Duodenal mucosa (tissue), 2 donors: Measurements from ENCODE around the gene INPP1.
A peak's percentile ranks its signal among the peaks of the same experiment; 100 is the strongest.
"Not testable (repeated sequence)": the region's sequence is repeated elsewhere in the genome, so short reads cannot be mapped to it uniquely, and the experiment has no call there.

Source experiments
- H3K27ac ChIP-seq: one replicate; pipeline ENCODE4 v1.7.0; 2013; ENCODE audit warnings: low read depth, low read length
- H3K27me3 ChIP-seq, 2 donors: one replicate each; pipeline ENCODE4 v1.7.0; 2013; ENCODE audit warnings: low read length in 2 of 2, control low read depth in 1 of 2; ENCODE audit not compliant: insufficient read depth in 2 of 2, control insufficient read depth in 1 of 2
- H3K36me3 ChIP-seq, 2 donors: one replicate each; pipeline ENCODE4 v1.7.0; 2013; ENCODE audit warnings: low read length in 2 of 2, control low read depth in 1 of 2; ENCODE audit not compliant: insufficient read depth in 2 of 2, control insufficient read depth in 1 of 2
- H3K4me1 ChIP-seq, 2 donors: one replicate each; pipeline ENCODE4 v1.7.0; 2013; ENCODE audit warnings: low read length in 2 of 2, control low read depth in 1 of 2; ENCODE audit not compliant: insufficient read depth in 2 of 2, control insufficient read depth in 1 of 2
- H3K4me3 ChIP-seq, 2 donors: one replicate each; pipeline ENCODE4 v1.7.0; 2013; ENCODE audit warnings: low read length in 2 of 2, low read depth in 1 of 2
- H3K9ac ChIP-seq, 2 donors: one replicate each; pipeline ENCODE4 v1.7.0; 2013; ENCODE audit warnings: low read length in 2 of 2, low read depth in 1 of 2
- H3K9me3 ChIP-seq, 2 donors: one replicate each; pipeline ENCODE4 v1.7.0; 2013; ENCODE audit warnings: low read length in 2 of 2, control low read depth in 1 of 2; ENCODE audit not compliant: control insufficient read depth in 1 of 2

The INPP1 gene

DNA sequence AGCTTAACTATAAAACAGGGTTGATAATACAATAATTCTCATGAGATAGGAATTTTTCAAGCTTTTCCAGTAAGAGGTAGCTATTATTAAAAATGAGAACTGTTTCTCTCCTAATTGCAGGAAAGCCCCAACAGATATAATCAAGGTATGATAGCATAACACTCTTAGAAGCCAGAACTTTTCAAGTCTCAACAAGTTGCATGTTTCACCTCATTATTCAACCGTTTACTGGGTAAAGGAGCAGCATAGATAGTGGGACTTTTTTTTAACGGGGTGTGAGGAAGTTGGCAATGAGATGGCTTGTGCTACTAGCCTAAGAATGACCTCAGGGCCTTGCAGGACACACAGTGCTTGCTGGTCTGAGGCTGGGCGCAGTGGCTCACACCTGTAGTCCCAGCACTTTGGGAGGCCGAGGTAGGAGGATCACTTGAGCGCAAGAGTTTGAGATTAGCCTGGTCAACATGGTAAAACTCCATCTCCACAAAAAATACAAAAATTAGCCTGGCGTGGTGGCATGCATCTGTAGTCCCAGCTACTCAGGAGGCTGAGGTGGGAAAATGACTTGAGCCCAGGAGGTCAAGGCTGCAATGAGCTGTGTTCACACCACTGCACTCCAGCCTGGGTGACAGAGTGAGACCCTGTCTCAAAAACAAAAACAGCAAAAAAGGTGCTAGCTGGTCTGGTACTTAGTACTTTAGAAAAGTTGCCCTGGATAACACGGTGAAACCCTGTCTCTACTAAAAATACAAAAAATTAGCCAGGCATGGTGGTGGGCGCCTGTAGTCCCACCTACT lies 15.5 kb downstream of the INPP1 start:
- H3K4me3 ChIP-seq, H3K36me3 ChIP-seq: not testable (repeated sequence)
- peaks cover 27 to 46% of the 10 kb centered on the region in 2 donors for H3K4me1 ChIP-seq

DNA sequence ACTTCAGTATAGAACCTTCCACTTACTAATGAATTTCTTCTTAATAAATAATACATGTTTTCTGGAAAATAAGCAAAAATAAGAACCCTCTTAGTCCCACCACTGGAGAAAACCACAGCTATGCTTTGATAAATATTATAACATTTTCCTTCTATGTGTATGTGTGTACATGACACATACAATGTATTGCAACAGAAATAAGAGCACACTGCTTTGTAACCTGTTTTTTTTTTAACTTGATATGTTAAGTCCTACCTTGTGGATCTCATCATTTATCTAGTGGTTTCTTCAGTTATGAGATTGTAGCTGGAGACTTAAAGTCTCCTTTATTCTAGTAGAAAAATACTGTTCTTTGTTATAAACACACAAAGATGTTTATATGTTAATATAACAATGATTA lies 17.2 kb downstream of the INPP1 start:
- Histone ChIP-seq H3K9ac (peak overlapping the region in 1 of 2 donors; percentile 49), H3K4me3 (peak overlapping the region in 1 of 2 donors; percentile 60), H3K27ac (no peak overlapping the region), H3K4me1 (peaks cover 23 to 33% of the 10 kb centered on the region in 2 donors), H3K9me3 (no peaks in the 10 kb centered on the region), H3K36me3 (peaks cover 2 to 19% of the 10 kb centered on the region in 2 donors), H3K27me3 (no peaks in the 10 kb centered on the region)

More for the DNA sequence above, 15.5 kb downstream of the INPP1 start:
- H3K27ac ChIP-seq, H3K9me3 ChIP-seq, H3K9ac ChIP-seq, H3K27me3 ChIP-seq: not testable (repeated sequence)

DNA sequence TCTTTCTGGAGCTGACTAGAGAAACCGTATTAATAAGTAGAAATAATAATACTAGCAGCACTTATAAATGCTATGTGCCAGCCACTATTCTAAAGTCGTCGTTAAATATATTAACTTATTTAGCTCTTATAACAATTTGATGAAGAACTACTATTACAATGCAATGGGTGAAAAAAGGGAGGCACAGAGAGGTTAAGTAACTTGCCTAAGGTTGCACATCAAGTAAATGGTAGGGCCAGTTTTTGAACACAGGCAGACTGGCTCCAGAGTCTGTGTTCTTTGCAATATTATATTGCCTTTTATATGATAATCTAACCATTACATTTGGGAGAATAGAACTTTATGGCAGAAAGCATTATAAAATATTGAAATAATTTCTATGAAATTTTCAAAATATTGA lies 17.6 kb downstream of the INPP1 start:
- H3K4me1 ChIP-seq = peaks cover 23 to 32% of the 10 kb centered on the region in 2 donors

DNA sequence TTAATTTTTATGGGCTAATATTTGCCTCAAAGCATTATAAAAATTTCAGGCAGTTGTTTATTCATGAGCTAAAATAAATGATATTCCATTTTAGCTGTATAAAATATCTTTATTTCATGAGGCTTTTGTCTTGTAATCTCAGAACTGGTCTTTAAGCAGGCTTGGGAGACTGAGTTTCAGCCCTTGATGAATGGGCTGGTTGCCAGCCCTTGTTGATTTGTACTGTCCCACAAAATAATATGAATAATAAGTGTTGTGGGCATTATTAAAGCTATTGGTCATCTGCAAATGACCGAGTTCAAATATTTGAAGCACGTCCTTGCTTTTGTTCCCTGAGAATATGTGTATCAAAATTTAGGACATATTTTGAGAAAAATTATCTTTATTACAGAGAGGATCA lies 18.2 kb downstream of the INPP1 start:
- H3K4me1 ChIP-seq = peaks cover 23 to 26% of the 10 kb centered on the region in 2 donors
- H3K27me3 ChIP-seq = no peaks in the 10 kb centered on the region
- H3K9me3 ChIP-seq = no peaks in the 10 kb centered on the region
- H3K9ac ChIP-seq = no peak overlapping the region
- peaks cover 4 to 29% of the 10 kb centered on the region in 2 donors for H3K36me3 ChIP-seq
- H3K4me3 ChIP-seq = no peak overlapping the region
- no peak overlapping the region for H3K27ac ChIP-seq

More for the DNA sequence above, 17.6 kb downstream of the INPP1 start:
- Histone ChIP-seq H3K27me3 (no peaks in the 10 kb centered on the region), H3K9ac (no peak overlapping the region), H3K9me3 (no peaks in the 10 kb centered on the region), H3K4me3 (no peak overlapping the region), H3K27ac (no peak overlapping the region), H3K36me3 (peaks cover 4 to 23% of the 10 kb centered on the region in 2 donors)

DNA sequence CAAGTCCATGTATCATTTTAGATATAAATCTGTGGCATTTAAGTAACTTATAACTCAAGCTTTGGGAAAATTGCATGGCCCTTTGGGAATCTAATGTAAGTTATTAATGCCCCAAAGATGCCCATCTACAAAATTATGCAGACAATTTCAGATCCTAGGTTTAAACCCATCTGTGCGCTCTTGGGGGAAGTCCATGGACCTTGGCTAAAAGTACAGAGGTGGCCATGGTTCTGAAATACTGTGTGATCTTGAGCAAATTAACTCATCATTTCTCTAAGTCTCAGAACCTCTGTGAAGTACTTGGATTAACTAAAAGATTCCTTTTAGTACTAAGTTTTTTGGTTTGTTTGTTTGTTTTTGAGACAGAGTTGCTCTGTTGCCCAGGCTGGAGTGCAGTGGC lies 19.5 kb downstream of the INPP1 start:
- Histone ChIP-seq H3K4me3 (no peak overlapping the region), H3K27ac (no peak overlapping the region), H3K9me3 (no peaks in the 10 kb centered on the region), H3K27me3 (no peaks in the 10 kb centered on the region), H3K9ac (no peak overlapping the region), H3K36me3 (peaks cover 4 to 41% of the 10 kb centered on the region in 2 donors), H3K4me1 (peaks cover 11 to 21% of the 10 kb centered on the region in 2 donors)

DNA sequence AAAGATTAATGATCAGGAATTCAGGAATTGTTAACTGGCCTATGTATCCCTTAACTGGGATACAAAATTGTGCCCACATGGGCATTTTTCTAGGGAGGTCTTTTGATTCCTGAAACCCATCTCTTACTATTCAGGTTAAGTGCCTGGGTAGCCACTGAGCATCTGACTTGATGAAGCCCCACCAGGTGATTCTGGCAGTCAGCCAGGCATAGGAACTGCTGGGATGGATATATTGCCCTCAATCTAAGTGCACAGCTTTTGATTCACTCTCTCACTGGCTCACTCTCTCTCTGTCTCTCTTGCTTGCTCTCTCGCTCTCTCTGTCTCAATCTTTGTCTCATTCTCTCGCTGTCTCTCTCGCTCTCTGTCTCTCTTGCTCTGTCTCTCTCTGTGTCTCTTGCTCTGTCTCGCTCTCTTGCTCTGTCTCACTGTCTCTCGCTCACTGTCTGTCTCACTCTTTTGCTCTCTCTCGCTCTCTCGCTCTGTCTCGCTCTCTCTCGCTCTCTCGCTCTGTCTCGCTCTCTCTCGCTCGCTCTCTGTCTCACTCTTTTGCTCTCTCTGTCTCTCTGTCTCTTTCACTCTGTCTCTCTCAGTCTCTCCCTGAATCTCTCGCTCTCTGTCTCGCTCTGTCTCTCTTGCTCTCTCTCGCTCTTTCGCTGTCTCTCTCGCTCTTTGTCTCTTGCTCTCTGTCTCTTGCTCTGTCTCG lies 22.3 kb downstream of the INPP1 start:
- Histone ChIP-seq H3K9ac (no peak overlapping the region), H3K4me3 (no peak overlapping the region), H3K4me1 (peaks cover 0 to 2% of the 10 kb centered on the region in 2 donors), H3K9me3 (no peaks in the 10 kb centered on the region), H3K27me3 (no peaks in the 10 kb centered on the region), H3K27ac (no peak overlapping the region), H3K36me3 (peaks cover 21 to 63% of the 10 kb centered on the region in 2 donors)

DNA sequence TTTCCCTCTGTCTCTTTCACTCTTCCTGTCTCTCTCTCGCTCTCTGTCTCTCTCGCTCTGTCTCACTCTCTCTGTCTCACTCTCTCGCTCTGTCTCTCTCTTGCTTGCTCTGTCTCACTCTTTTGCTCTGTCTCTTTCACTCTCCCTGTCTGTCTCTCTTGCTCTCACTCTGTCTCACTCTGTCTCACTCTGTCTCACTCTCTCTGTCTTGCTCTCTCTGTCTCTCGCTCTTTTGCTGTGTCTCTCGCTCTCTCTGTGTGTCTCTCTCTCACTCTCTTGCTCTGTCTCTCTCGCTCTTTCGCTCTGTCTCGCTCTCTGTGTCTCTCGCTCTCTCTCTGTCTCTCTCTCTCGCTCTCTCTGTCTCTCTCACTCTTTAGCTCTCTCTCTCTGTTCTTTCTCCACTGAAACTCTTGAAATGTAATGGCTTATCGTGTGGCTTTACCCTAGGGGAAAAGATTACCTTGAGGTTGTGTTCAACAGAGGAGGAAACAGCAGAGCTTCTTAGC lies 22.9 kb downstream of the INPP1 start:
- no peaks in the 10 kb centered on the region for H3K27me3 ChIP-seq
- no peak overlapping the region for H3K9ac ChIP-seq
- no peak overlapping the region for H3K4me3 ChIP-seq
- no peak overlapping the region for H3K27ac ChIP-seq
- peaks cover 24 to 70% of the 10 kb centered on the region in 2 donors for H3K36me3 ChIP-seq
- H3K4me1 ChIP-seq = no peaks in the 10 kb centered on the region
- no peaks in the 10 kb centered on the region for H3K9me3 ChIP-seq

DNA sequence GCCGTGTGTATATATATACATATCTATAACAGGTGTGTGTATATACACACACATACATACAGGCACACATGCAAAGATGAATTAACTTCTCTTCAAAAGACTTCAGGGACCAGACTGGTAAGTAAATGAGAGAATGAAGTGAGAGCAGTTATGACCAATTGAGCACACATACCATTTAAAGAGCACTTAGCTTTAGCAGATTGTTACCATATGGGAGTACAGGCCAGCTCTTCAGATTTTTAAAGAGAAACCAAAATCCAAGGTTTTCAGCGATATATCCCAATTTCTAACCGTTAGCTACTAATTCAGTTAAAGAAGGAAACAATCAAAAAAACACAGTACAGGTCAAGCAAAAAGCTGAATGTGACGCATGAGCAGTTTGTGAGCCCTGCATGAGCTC lies 23.7 kb downstream of the INPP1 start:
- H3K4me1 ChIP-seq = no peaks in the 10 kb centered on the region
- peaks cover 24 to 72% of the 10 kb centered on the region in 2 donors for H3K36me3 ChIP-seq
- H3K9me3 ChIP-seq = no peaks in the 10 kb centered on the region
- H3K27ac ChIP-seq = no peak overlapping the region
- H3K27me3 ChIP-seq = no peaks in the 10 kb centered on the region
- H3K9ac ChIP-seq = no peak overlapping the region
- H3K4me3 ChIP-seq = no peak overlapping the region

DNA sequence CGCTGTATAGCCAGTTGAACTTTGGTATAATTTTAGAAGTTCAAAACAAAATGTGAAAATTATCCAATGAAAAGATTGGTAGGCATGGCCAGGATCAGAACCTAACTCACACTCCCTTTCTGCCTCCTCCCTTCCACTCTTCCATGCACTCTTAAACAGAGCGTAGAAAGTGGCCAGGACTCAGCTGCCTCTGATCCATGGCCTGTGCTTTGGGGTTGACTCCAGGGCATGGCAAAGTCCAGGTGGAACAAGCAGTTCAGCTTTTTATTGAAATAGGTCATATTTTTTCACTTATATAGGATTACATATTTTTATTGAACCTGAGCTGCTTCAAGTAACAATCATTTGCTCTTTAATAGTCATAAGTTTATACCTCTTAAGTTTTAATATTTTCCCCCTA lies 26.2 kb downstream of the INPP1 start:
- H3K36me3 ChIP-seq = peaks cover 24 to 60% of the 10 kb centered on the region in 2 donors
- H3K27me3 ChIP-seq = no peaks in the 10 kb centered on the region
- no peak overlapping the region for H3K4me3 ChIP-seq
- H3K4me1 ChIP-seq = no peaks in the 10 kb centered on the region
- H3K9ac ChIP-seq = no peak overlapping the region
- H3K27ac ChIP-seq = no peak overlapping the region
- no peaks in the 10 kb centered on the region for H3K9me3 ChIP-seq

DNA sequence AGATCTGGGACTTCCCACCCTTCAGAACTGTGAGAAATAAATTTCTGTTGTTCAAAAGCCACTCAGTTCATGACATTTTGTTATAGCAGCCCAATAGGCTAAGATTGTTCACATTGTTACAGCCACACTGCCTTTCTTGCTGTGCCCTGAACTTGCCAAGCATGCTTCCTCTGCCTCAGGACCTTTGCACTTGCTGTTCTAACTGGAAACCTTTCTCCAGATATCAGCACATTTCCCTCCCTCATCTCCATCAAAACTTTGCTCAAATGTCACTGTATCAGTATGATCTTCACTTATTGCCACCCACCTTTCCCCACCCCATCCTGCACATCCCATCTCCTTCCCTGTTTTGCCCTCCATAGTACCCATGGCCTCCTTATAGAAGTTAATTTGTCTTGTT lies 32.7 kb downstream of the INPP1 start:
- Histone ChIP-seq H3K36me3 (peaks cover 0 to 5% of the 10 kb centered on the region in 2 donors), H3K4me3 (no peak overlapping the region), H3K9me3 (no peaks in the 10 kb centered on the region), H3K27me3 (no peaks in the 10 kb centered on the region), H3K27ac (no peak overlapping the region), H3K9ac (no peak overlapping the region), H3K4me1 (no peaks in the 10 kb centered on the region)
